ENCODE data around the gene RNF212.

DNA sequence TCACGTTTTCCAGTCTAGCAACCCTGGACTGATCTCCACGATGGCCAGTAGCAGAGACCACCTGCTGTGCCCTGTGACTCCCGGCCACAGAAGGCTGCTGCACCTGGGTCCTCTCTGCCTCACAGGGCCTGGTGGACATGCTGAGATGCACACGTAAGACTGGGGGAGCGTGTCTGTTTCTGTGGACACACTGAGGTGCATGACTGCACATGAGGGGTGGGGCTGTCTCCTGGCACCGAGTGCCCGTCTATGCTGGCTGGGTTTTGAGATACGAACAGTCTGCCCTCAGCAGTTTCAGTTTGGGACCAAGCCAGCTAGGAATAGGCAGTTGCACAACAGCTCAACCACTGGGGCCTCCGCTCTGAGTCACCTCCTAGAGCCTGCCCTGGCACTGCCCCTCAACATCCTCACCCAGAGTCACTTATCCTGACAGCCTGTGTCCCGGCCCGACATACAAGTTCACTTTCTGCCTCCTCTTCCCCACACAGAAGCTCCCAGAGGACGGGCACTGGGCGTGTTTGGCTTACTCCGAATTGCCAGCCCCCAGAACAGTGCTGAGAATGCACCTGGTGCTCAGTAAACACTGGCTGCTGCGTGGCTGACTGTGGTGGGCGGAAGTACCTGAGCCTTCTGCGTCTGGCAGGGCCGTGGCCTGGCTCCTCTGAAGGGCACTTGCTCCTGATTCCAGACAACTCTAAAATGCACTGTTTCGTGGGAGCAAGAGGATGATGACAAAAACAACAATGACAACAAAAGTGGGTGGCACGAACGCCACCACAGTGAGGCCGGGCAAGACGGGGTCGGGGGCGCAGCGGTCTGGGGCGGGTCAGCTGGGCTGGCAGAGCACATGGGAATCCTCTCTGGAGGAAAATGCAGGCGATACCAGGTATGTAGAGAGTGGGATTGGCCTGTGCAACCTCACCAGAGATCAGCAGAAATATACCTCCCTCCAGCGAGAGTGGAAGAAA, 30.9 kb downstream of the RNF212 start:
- TF ChIP-seq CTCF (IDR thresholded peaks at IDR 0.05), result peak in 3 of 6 experiments; percentile 6 to 25 (median 25)
- TF ChIP-seq POLR2A (IDR thresholded peaks at IDR 0.05), result no peak

All from thyroid gland (tissue), 4 donors.